Right atrium auricular region (tissue), 2 donors: Measurements from ENCODE around the gene TRAF2. TPM values are rescaled to one million over a fixed set of nuclear protein-coding genes. Genes with fewer than 3 reads are reported as not detected.

Experiments
- DNase-seq: peaks from one replicate; pipeline ENCODE4 v3.0.0-alpha.2; 2019; ENCODE audit warnings: low spot score
- H3K27ac ChIP-seq, 2 donors: fragments of 200-600 bp; sonication (generic); 1 replicate in 1 of 2; 2 replicates in 1 of 2; pipeline ENCODE4 v1.5.1; 2016 to 2019
- H3K27me3 ChIP-seq, 2 donors: fragments of 200-600 bp; sonication (generic); one replicate each; pipeline versions ENCODE4 v1.5.1 to v1.6.0; 2017 to 2019
- H3K36me3 ChIP-seq: fragments of 200-600 bp; sonication (generic); one replicate; pipeline ENCODE4 v1.5.1; 2016
- H3K4me1 ChIP-seq, 2 donors: fragments of 200-600 bp; sonication (generic); one replicate each; pipeline versions ENCODE4 v1.5.1 to v1.6.0; 2017 to 2019
- H3K4me3 ChIP-seq, 2 donors: fragments of 200-600 bp; sonication (generic); 1 replicate in 1 of 2; 2 replicates in 1 of 2; pipeline ENCODE4 v1.5.1; 2017 to 2019; ENCODE audit warnings: mild to moderate bottlenecking in 1 of 2, moderate library complexity in 1 of 2
- H3K9me3 ChIP-seq, 2 donors: fragments of 200-600 bp; sonication (generic); one replicate each; pipeline ENCODE4 v1.5.1; 2019
- CTCF ChIP-seq, 2 donors: fragments of 200-600 bp; sonication (generic); IDR thresholded peaks; one replicate each; pipeline ENCODE4 v1.5.1; 2019; ENCODE audit warnings: antibody characterized with exemption in 2 of 2
- total RNA-seq, 2 donors: library from RNA; depleted of rRNA; stranded (reverse); fragments of >200 nt; gene quantifications; one replicate each; pipeline ENCODE4 v1.1.0, GENCODE V29; 2016

The TRAF2 gene
- total RNA-seq, 2 donors from 2014 or later, result 1.9 to 4.1 TPM

GRCh38 chr9:136956604-136957003 is 70.3 kb downstream of the TRAF2 start:
- H3K27ac ChIP-seq, result no peak overlapping the region
- H3K36me3 ChIP-seq, result no peaks in the 10 kb centered on the region
- H3K4me3 ChIP-seq, result no peak overlapping the region
- H3K4me1 ChIP-seq, result peaks cover 0 to 22% of the 10 kb centered on the region in 2 donors
- no peak for DNase-seq
- H3K27me3 ChIP-seq, result no peaks in the 10 kb centered on the region
- no peaks in the 10 kb centered on the region for H3K9me3 ChIP-seq
- no peak for TF ChIP-seq CTCF (IDR thresholded peaks at IDR 0.05)

GRCh38 chr9:136957461-136957860 is 71.1 kb downstream of the TRAF2 start:
- Histone ChIP-seq H3K4me1 (peaks cover 0 to 15% of the 10 kb centered on the region in 2 donors), H3K27me3 (no peaks in the 10 kb centered on the region), H3K27ac (no peak overlapping the region), H3K9me3 (no peaks in the 10 kb centered on the region), H3K36me3 (no peaks in the 10 kb centered on the region), H3K4me3 (no peak overlapping the region)
- DNase-seq, result no peak
- TF ChIP-seq CTCF (IDR thresholded peaks at IDR 0.05), result no peak

GRCh38 chr9:136957901-136958300 is 71.6 kb downstream of the TRAF2 start:
- no peaks in the 10 kb centered on the region for H3K27me3 ChIP-seq
- H3K4me1 ChIP-seq, result peaks cover 0 to 11% of the 10 kb centered on the region in 2 donors
- H3K36me3 ChIP-seq, result no peaks in the 10 kb centered on the region
- no peak overlapping the region for H3K27ac ChIP-seq
- no peak overlapping the region for H3K4me3 ChIP-seq
- no peak for DNase-seq
- H3K9me3 ChIP-seq, result no peaks in the 10 kb centered on the region
- TF ChIP-seq CTCF (IDR thresholded peaks at IDR 0.05), result no peak

GRCh38 chr9:136958473-136958872 is 72.2 kb downstream of the TRAF2 start:
- no peak for TF ChIP-seq CTCF (IDR thresholded peaks at IDR 0.05)
- peaks cover 0 to 9% of the 10 kb centered on the region in 2 donors for H3K4me1 ChIP-seq
- no peak overlapping the region for H3K27ac ChIP-seq
- no peaks in the 10 kb centered on the region for H3K36me3 ChIP-seq
- DNase-seq, result no peak
- no peaks in the 10 kb centered on the region for H3K27me3 ChIP-seq
- no peak overlapping the region for H3K4me3 ChIP-seq
- no peaks in the 10 kb centered on the region for H3K9me3 ChIP-seq

- no peak for TF ChIP-seq CTCF (IDR thresholded peaks at IDR 0.05)
- Histone ChIP-seq H3K36me3 (no peaks in the 10 kb centered on the region), H3K4me1 (peaks cover 0 to 12% of the 10 kb centered on the region in 2 donors), H3K27me3 (no peaks in the 10 kb centered on the region), H3K9me3 (no peaks in the 10 kb centered on the region), H3K4me3 (no peak overlapping the region), H3K27ac (no peak overlapping the region)
- no peak for DNase-seq
Observed at GRCh38 chr9:136958898-136959850, 72.9 kb downstream of the TRAF2 start.
